Measurements from ENCODE around the gene FA2H. TPM values are rescaled to one million over a fixed set of nuclear protein-coding genes. Genes with fewer than 3 reads are reported as not detected.

FA2H gene
- total RNA-seq, 2 donors from 2014 or later: 51.0 to 75.7 TPM

GRCh38 chr16:74717367-74717766, 57.3 kb downstream of the FA2H start:
- Histone ChIP-seq H3K27ac (no peak overlapping the region), H3K4me1 (no peaks in the 10 kb centered on the region), H3K9ac (ENCODE audit: low read depth in 2 of 2, low read length in 2 of 2) (no peak overlapping the region), H3K36me3 (no peaks in the 10 kb centered on the region), H3K9me3 (no peaks in the 10 kb centered on the region), H3K4me3 (no peak overlapping the region), H3K27me3 (no peaks in the 10 kb centered on the region)
- no peak for DNase-seq
- intact Hi-C loops (cut with DNase I): no loop called here
- TF ChIP-seq CTCF (IDR thresholded peaks at IDR 0.05): no peak

- no peak overlapping the region for H3K4me3 ChIP-seq
- H3K27me3 ChIP-seq: no peaks in the 10 kb centered on the region
- no peak overlapping the region for H3K9ac ChIP-seq (ENCODE audit: low read depth in 2 of 2, low read length in 2 of 2)
- H3K36me3 ChIP-seq: no peaks in the 10 kb centered on the region
- intact Hi-C loops (cut with DNase I): no loop called here
- no peaks in the 10 kb centered on the region for H3K4me1 ChIP-seq
- no peaks in the 10 kb centered on the region for H3K9me3 ChIP-seq
- H3K27ac ChIP-seq: no peak overlapping the region
- TF ChIP-seq CTCF (IDR thresholded peaks at IDR 0.05): no peak
- DNase-seq: no peak
Measured at GRCh38 chr16:74716355-74716754, 58.3 kb downstream of the FA2H start.

GRCh38 chr16:74713876-74714275, 60.7 kb downstream of the FA2H start:
- Histone ChIP-seq H3K4me3 (no peak overlapping the region), H3K4me1 (no peaks in the 10 kb centered on the region), H3K36me3 (no peaks in the 10 kb centered on the region), H3K9me3 (no peaks in the 10 kb centered on the region), H3K9ac (ENCODE audit: low read depth in 2 of 2, low read length in 2 of 2) (no peak overlapping the region), H3K27me3 (no peaks in the 10 kb centered on the region), H3K27ac (no peak overlapping the region)
- intact Hi-C loops (cut with DNase I): no loop called here
- DNase-seq: no peak
- no peak for TF ChIP-seq CTCF (IDR thresholded peaks at IDR 0.05)

DNA sequence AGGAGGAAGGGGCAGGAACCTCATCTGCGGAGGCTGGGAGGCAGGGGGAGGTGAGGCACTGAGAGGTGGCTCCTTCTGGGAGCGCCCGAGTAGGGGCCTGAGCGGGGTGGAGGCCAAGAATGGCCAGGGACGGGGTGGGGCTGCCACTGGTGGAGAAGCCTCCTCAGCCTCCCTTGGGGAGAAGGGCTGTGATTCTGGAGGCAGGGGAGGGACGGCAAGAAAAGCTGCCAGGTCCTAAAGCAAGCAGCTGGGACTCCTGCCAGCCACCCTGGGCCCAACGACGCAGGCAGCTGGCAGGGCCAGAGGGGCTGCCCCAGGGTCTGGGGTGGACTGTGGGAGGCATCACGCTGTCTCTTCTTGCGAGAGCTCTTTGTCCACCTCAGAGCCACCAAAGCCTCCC, 61.3 kb downstream of the FA2H start:
- DNase-seq: no peak
- TF ChIP-seq CTCF (IDR thresholded peaks at IDR 0.05): no peak
- no peak overlapping the region for H3K27ac ChIP-seq
- no peak overlapping the region for H3K4me3 ChIP-seq
- H3K4me1 ChIP-seq: no peaks in the 10 kb centered on the region
- intact Hi-C loops (cut with DNase I): no loop called here
- no peaks in the 10 kb centered on the region for H3K9me3 ChIP-seq
- H3K36me3 ChIP-seq: no peaks in the 10 kb centered on the region
- no peak overlapping the region for H3K9ac ChIP-seq (ENCODE audit: low read depth in 2 of 2, low read length in 2 of 2)
- no peaks in the 10 kb centered on the region for H3K27me3 ChIP-seq

DNA sequence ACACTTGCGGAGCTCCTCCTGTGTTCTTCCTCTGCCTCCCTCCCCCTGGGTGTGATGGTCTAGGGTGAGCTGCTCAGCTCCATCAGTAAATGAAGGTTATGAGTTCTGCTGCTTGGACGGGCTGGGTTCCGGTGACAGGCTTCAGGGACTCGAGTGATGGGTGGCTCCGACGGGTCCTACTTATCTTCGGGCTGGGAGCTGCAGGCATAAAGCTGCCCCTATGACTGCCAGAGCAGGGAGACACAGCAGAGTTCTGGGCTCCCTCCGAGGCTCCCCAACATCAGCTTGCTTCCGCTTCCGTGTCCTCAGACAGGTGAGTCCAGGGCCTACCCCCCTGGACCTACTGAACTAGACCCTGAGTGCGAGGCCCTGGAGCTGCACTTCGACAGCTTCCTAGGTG, 62.7 kb downstream of the FA2H start:
- Histone ChIP-seq H3K36me3 (no peaks in the 10 kb centered on the region), H3K4me1 (no peaks in the 10 kb centered on the region), H3K27me3 (no peaks in the 10 kb centered on the region), H3K27ac (no peak overlapping the region), H3K9ac (ENCODE audit: low read depth in 2 of 2, low read length in 2 of 2) (no peak overlapping the region), H3K9me3 (no peaks in the 10 kb centered on the region), H3K4me3 (no peak overlapping the region)
- no peak for DNase-seq
- no peak for TF ChIP-seq CTCF (IDR thresholded peaks at IDR 0.05)
- intact Hi-C loops (cut with DNase I): no loop called here

DNA sequence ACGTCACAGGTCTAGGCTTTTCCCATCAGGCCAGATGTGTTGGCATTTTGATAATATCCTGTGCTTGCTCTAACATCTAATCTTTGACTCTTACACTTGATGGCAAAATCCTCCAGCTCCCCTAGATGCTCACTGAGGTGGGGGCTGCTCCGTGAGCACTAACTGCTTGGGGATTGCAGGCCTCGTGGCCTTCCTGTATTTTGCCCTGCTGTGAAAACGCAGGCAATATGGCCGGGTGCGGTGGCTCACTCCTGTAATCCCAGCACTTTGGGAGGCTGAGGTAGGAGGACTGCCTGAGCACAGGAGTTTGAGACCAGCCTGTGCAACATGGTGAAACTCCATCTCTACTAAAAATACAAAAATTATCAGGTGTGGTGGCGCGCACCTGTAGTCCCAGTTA, 64.2 kb downstream of the FA2H start:
- Histone ChIP-seq H3K4me1 (no peaks in the 10 kb centered on the region), H3K4me3 (no peak overlapping the region), H3K27me3 (no peaks in the 10 kb centered on the region), H3K36me3 (no peaks in the 10 kb centered on the region), H3K27ac (no peak overlapping the region), H3K9me3 (no peaks in the 10 kb centered on the region), H3K9ac (ENCODE audit: low read depth in 2 of 2, low read length in 2 of 2) (no peak overlapping the region)
- DNase-seq: no peak
- intact Hi-C loops (cut with DNase I): no loop called here
- no peak for TF ChIP-seq CTCF (IDR thresholded peaks at IDR 0.05)
